ENCODE data around the gene CBS.
"Not testable (repeated sequence)": the region's sequence is repeated elsewhere in the genome, so short reads cannot be mapped to it uniquely, and the experiment has no call there.

Gene CBS

GRCh38 chr21:43023175-43023574, 52.5 kb downstream of the CBS start:
- DNase-seq, result no peak

DNA sequence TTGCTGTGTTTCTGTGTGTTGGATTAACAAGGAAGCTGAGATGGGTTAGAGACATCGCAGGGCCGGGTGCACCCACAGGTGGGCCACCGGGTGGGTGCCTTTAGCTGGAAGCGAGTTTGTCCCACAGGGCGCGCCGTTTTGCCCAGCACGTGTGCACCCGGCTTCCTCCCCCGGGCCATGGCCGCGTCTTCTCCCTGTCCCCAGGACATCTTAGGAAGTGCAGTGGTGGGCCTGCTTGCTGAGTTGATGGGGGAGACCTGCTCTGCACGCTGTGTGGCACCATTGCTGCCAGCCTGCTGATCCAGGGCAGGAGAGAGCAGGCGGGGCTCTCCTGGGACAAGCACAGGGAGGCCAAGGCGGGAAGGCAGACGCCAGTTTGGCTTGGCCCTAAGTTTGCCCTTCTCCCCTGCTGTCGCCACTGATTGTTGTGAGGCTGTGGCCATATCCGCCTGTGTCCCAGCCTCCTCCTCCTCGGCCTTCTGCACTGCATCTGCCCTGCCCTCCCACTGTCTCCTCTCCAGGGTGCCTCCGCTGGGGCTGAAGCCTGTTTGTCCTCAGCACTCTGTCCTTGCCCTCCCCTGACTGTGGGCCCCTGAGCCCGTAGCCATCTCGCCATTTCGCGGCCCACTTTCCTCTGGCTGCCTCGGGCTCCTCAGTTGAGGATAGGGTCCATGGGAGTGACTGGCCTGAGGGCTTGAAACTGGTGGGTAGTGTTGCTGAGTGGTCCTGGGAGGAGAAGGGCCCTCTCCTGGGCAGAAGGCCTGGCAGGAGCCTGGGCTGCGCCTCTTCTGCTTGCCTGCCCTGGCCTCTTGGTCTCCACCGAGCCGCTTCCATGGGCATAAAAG, 53.7 kb downstream of the CBS start:
- no peak for DNase-seq

DNA sequence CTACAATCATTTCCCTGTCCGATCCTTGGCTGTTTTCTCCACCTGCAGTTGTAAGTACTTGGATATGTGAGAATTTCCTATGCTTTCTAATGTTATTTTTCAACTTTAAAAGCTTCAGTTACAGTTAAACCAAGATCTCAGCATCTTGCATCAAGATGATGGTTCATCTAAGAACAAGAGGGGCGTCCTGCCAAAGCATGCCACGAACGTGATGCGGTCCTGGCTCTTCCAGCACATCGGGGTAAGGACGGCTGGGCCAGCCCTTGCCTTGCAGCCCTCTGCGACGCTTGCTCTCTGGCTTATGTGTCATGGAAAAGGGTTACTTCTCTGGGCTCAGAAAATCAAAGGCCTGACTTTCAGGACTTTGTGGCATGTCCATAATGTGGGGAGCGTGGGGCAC, 54.4 kb downstream of the CBS start:
- no peak for DNase-seq

GRCh38 chr21:43020771-43021170, 54.9 kb downstream of the CBS start:
- no peak for DNase-seq

DNA sequence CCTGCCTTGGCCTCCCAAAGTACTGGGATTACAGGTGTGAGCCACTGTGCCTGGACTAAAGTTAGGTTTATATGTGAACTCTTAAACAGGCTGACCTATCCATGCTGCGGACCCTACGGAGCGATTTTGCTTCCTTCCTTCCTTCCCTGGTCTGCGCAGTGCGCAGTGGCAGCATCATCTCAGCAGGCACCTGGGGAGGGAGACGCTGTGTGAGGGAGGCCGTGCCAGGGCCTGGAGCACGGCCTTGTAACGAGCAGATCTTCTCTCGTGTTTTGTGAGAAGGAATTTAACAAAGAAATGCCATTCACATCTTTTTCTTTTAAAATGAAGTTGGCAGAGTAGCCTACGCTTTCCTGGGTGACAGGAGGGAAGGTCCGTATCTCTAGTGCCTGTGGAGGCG, 55.5 kb downstream of the CBS start:
- DNase-seq, result no peak

GRCh38 chr21:43018519-43018918, 57.1 kb downstream of the CBS start:
- DNase-seq, result no peak

DNA sequence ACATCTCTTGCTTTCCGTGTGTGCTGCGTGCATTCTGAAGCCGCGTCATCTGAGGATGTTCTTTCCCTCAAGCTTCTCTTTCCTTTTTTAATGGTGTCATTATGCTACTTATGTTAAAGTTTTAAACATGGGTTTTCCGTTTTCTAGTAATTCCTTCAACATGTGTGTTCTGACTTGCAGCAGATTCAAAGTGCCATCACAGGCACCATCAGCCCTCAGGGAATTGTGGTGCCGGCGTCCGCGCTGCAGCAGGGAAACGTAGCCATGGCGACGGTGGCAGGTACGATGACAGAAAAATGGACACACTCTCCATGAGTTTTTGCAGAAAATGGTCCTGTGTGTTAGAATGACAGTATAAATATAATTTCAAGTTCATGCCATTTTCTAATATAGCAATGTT, 58.9 kb downstream of the CBS start:
- DNase-seq, result no peak

DNA sequence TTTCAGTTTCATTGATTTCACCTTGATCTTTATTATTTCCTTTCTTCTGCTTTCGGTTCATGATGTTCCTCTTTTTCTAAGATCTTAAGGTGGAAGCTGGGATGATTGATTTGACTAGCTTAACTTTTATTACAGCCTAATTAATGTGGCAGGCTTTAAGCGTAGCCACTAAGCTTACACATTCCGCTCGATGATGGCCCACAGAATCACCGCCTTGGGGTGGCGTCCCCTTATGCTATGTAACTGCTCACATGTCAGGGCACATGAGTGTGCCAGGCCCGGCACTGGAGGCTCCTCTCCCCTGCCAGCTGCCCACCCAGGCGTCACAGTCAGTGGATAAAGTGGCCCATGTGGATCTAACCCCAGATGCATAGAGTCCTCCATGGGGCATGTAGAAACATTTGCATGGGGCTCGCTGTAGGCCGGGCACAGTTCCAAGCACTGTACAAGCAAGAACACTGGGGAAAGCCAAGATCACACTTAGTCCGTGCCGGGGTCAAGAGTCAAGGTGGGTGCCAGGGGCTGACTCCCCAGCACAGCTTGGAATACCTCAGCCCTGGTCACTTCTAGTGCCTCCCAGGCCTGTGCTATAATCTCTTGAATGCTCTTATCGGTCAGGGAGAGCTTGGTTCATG, 59.6 kb downstream of the CBS start:
- DNase-seq, result no peak

- no peak for DNase-seq
These were observed 63.0 kb downstream of the CBS start for GRCh38 chr21:43012596-43012995.

GRCh38 chr21:43006874-43007208, 68.8 kb downstream of the CBS start:
- no peak for DNase-seq

DNA sequence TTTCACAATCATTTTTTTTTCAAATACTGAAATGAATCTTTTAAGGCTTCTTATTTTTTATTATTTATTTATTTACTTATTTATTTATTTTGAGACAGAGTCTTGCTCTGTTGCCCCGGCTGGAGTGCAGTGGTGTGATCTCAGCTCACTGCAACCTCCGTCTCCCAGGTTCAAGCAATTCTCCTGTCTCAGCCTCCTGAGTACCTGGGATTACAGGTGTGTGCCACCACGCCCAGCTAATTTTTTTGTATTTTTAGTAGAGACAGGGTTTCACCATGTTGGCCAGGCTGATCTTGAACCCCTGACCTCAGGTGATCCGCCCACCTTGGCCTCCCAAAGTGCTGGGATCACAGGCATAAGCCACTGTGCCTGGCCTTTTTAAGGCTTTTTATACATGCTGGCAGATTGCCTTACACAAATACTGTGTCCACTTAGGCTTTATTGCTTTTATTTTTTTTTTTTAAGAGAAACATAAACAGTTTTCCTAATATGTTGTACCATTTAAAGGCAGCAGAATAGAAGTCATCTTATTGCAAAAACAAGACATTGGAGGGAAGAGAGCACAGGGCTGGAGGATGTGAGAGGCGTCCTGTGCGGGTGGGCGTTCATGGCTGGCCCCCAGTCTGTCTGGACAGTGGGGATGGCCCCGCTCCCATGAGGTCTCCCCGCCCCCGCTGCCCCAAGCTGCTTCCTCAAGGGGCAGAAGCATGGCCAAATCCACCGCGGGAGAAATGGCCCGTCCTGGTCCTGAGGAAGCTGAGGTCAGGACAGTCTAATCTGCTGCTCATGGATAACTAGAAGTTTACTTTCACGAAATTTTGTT, 69.4 kb downstream of the CBS start:
- DNase-seq, result not testable (repeated sequence)

DNA sequence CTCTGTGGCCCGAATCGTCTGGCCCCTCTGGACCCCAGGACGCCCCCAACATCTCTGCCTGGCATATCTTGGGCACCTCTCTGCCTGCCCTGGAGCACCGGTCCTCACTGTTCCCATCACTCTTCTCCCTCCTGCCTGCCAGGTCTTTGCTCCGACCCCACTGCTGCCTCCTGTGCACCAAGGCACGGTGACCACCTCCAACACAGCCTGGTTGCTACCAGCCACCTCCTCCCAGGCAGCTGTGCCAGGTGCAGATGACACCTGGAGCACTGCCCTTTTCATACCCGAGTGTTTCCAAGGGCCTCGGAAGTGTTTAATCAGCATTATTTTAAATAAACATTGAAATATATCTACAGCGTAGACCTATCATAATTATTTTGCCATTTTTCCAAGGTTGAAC, 70.0 kb downstream of the CBS start:
- DNase-seq, result no peak

GRCh38 chr21:43004926-43005325, 70.7 kb downstream of the CBS start:
- no peak for DNase-seq
